Measurements from ENCODE around the gene POP4. TPM values are rescaled to one million over a fixed set of nuclear protein-coding genes. Genes with fewer than 3 reads are reported as not detected.

Gene POP4
- total and polyA plus RNA-seq, 10 of the 15 experiments (the other 5 are each of a cell fraction or from before 2014, with no cell fraction given) = 52.1 to 231 (median 118) TPM

- Histone ChIP-seq H3K4me3 (no peak overlapping the region), H3K4me2 (ENCODE audit: control insufficient read depth, insufficient read depth) (no peak overlapping the region), H3K36me3 (ENCODE audit: control insufficient read depth in 2 of 2, insufficient read depth in 2 of 2, low read length in 1 of 2) (no peaks in the 10 kb centered on the region), H3K27ac (ENCODE audit: control insufficient read depth, insufficient read depth) (no peak overlapping the region), H3K9me3 (replicated peaks; ENCODE audit: control insufficient read depth, insufficient read depth, low read length) (no peaks in the 10 kb centered on the region), H3K79me2 (ENCODE audit: control insufficient read depth, insufficient read depth, low read length) (no peaks in the 10 kb centered on the region), H2AFZ (ENCODE audit: control insufficient read depth, low read depth, low read length) (no peak overlapping the region), H4K20me1 (ENCODE audit: control insufficient read depth, insufficient read depth) (no peaks in the 10 kb centered on the region), H3K9ac (ENCODE audit: control insufficient read depth, insufficient read depth, low read length) (no peak overlapping the region), H3K27me3 (replicated peaks in 1 of 2; ENCODE audit: control insufficient read depth in 2 of 2, insufficient read depth in 2 of 2, low read length in 1 of 2) (no peaks in the 10 kb centered on the region), H3K4me1 (ENCODE audit: control insufficient read depth, insufficient read depth, low read length) (no peaks in the 10 kb centered on the region)
- intact Hi-C loops (cut with micrococcal nuclease; ENCODE audit: unreplicated experiment) (no loop called here), in situ Hi-C loops (cut with MboI) (no loop called here)
- ChIA-PET RAD21 (ENCODE audit: unreplicated experiment) (no interaction called here), CTCF (interaction anchor here (0.9 kb wide), 1 partner anchor 25 kb away, joined by 3 read pairs; no protein-coding TSS in a partner anchor), SMC1A (ENCODE audit: uncharacterized antibody, unreplicated experiment) (no interaction called here), POLR2A (interaction anchor here (0.5 to 0.7 kb wide), 2 partner anchors 13 to 185 kb away, joined by 3 read pairs; no protein-coding TSS in a partner anchor)
- ATAC-seq = no peak
- WGBS (ENCODE audit: insufficient coverage, insufficient replicate concordance, low lambda C conversion rate, missing lambda C conversion rate) = 59% methylated on average over 12 of the region's 12 CpGs
- FAIRE-seq = no peak
- no peak for DNase-seq (ENCODE audit: low read depth, low spot score)
- no TSS peak for BruUV-seq (replicated peaks)
- TF ChIP-seq POLR2AphosphoS2 (IDR thresholded peaks at IDR 0.05; ENCODE audit: low read depth, low read length) (no peak), IKZF2 (IDR thresholded peaks at IDR 0.05) (no peak), KAT2A (conservative IDR thresholded peaks at IDR 0.05; ENCODE audit: control insufficient read depth, low read depth, low read length) (no peak), SUZ12 (IDR thresholded peaks at IDR 0.05; ENCODE audit: unreplicated experiment) (no peak), RELB (IDR thresholded peaks at IDR 0.05; ENCODE audit: low read depth) (no peak), RBBP5 (conservative IDR thresholded peaks at IDR 0.05) (no peak), NR2C1 (IDR thresholded peaks at IDR 0.05) (no peak), MYC (IDR thresholded peaks at IDR 0.05; ENCODE audit: insufficient read depth, insufficient read length, insufficient replicate concordance, low read length, severe bottlenecking) (no peak), ASH2L (IDR thresholded peaks at IDR 0.05; ENCODE audit: borderline replicate concordance, low read depth) (no peak), CEBPB (IDR thresholded peaks at IDR 0.05; ENCODE audit: borderline replicate concordance in 1 of 2, low read depth in 2 of 2, low read length in 2 of 2) (no peak), BACH1 (IDR thresholded peaks at IDR 0.05; ENCODE audit: borderline replicate concordance) (no peak), PAX8 (IDR thresholded peaks at IDR 0.05) (no peak), WRNIP1 (IDR thresholded peaks at IDR 0.05; ENCODE audit: borderline replicate concordance, low read depth, low read length) (no peak), GATAD2B (conservative IDR thresholded peaks at IDR 0.05; ENCODE audit: low read depth) (no peak)
- TF ChIP-seq, protein P1, sequence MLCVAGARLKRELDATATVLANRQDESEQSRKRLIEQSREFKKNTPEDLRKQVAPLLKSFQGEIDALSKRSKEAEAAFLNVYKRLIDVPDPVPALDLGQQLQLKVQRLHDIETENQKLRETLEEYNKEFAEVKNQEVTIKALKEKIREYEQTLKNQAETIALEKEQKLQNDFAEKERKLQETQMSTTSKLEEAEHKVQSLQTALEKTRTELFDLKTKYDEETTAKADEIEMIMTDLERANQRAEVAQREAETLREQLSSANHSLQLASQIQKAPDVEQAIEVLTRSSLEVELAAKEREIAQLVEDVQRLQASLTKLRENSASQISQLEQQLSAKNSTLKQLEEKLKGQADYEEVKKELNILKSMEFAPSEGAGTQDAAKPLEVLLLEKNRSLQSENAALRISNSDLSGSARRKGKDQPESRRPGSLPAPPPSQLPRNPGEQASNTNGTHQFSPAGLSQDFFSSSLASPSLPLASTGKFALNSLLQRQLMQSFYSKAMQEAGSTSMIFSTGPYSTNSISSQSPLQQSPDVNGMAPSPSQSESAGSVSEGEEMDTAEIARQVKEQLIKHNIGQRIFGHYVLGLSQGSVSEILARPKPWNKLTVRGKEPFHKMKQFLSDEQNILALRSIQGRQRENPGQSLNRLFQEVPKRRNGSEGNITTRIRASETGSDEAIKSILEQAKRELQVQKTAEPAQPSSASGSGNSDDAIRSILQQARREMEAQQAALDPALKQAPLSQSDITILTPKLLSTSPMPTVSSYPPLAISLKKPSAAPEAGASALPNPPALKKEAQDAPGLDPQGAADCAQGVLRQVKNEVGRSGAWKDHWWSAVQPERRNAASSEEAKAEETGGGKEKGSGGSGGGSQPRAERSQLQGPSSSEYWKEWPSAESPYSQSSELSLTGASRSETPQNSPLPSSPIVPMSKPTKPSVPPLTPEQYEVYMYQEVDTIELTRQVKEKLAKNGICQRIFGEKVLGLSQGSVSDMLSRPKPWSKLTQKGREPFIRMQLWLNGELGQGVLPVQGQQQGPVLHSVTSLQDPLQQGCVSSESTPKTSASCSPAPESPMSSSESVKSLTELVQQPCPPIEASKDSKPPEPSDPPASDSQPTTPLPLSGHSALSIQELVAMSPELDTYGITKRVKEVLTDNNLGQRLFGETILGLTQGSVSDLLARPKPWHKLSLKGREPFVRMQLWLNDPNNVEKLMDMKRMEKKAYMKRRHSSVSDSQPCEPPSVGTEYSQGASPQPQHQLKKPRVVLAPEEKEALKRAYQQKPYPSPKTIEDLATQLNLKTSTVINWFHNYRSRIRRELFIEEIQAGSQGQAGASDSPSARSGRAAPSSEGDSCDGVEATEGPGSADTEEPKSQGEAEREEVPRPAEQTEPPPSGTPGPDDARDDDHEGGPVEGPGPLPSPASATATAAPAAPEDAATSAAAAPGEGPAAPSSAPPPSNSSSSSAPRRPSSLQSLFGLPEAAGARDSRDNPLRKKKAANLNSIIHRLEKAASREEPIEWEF (IDR thresholded peaks at IDR 0.05; ENCODE audit: insufficient replicate concordance, low read depth, low read length) = no peak
- TF ChIP-seq, protein P2, sequence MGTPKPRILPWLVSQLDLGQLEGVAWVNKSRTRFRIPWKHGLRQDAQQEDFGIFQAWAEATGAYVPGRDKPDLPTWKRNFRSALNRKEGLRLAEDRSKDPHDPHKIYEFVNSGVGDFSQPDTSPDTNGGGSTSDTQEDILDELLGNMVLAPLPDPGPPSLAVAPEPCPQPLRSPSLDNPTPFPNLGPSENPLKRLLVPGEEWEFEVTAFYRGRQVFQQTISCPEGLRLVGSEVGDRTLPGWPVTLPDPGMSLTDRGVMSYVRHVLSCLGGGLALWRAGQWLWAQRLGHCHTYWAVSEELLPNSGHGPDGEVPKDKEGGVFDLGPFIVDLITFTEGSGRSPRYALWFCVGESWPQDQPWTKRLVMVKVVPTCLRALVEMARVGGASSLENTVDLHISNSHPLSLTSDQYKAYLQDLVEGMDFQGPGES (IDR thresholded peaks at IDR 0.05) = no peak
Measured at GRCh38 chr19:29636553-29637360, 30.7 kb downstream of the POP4 start.
